ENCODE results near the gene PDE4B. TPM values are rescaled to one million over a fixed set of nuclear protein-coding genes. Genes with fewer than 3 reads are reported as not detected.

PDE4B gene
- total RNA-seq, 1 donor from 2014 or later: 0.57 TPM

DNA sequence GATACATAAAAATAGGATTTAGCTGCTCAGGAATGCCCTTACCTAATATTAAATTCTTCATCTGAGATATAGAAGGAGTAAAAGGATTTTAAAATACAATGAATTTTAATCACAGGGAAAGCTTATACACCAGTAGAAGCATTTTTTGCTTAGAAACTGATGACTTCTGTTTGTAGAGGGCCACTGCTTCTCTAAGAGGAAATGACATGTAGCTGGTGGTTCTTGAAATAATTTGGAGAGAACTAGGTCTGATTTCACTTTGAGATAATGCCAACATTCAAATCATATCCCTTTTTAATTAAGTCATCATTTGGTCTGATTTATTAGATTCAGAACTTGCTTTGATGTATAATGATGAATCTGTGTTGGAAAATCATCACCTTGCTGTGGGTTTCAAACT, 574.7 kb downstream of the PDE4B start:
- DNase-seq (ENCODE audit: low spot score): no peak
- no peaks in the 10 kb centered on the region for H3K9me3 Mint-ChIP-seq (ENCODE audit: low read depth)
- no peak overlapping the region for H3K4me3 Mint-ChIP-seq (ENCODE audit: unreplicated experiment)
- H3K36me3 Mint-ChIP-seq (ENCODE audit: low read depth): peaks cover 8% of the 10 kb centered on the region
- TF ChIP-seq, protein P1, sequence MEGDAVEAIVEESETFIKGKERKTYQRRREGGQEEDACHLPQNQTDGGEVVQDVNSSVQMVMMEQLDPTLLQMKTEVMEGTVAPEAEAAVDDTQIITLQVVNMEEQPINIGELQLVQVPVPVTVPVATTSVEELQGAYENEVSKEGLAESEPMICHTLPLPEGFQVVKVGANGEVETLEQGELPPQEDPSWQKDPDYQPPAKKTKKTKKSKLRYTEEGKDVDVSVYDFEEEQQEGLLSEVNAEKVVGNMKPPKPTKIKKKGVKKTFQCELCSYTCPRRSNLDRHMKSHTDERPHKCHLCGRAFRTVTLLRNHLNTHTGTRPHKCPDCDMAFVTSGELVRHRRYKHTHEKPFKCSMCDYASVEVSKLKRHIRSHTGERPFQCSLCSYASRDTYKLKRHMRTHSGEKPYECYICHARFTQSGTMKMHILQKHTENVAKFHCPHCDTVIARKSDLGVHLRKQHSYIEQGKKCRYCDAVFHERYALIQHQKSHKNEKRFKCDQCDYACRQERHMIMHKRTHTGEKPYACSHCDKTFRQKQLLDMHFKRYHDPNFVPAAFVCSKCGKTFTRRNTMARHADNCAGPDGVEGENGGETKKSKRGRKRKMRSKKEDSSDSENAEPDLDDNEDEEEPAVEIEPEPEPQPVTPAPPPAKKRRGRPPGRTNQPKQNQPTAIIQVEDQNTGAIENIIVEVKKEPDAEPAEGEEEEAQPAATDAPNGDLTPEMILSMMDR (IDR thresholded peaks at IDR 0.05): no peak
- no peaks in the 10 kb centered on the region for H3K27me3 Mint-ChIP-seq (ENCODE audit: low read depth)
- peaks cover 27% of the 10 kb centered on the region for H3K4me1 Mint-ChIP-seq (ENCODE audit: low read depth)
- no peak overlapping the region for H3K27ac Mint-ChIP-seq (ENCODE audit: unreplicated experiment)

DNA sequence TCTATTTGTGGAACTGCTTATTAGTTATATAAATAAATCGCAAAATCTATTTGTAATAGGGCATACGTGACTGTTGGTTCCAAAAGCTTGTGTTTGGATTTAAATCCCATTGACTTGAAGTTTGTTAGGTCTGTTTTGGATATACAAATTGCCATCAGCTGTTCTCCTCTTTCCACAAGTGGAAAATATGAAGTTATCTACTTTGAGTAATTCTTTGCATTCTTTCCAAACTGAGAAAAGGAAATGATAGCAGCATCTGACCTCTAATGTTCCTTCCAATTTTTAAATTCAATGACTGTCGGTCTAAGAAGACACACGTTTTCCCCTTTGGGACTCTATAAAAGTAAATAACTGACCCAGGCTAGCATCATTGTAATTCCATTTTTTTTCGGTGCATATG, 575.6 kb downstream of the PDE4B start:
- Mint-ChIP-seq H3K4me1 (ENCODE audit: low read depth) (peaks cover 28% of the 10 kb centered on the region), H3K9me3 (ENCODE audit: low read depth) (no peaks in the 10 kb centered on the region), H3K27ac (ENCODE audit: unreplicated experiment) (no peak overlapping the region), H3K27me3 (ENCODE audit: low read depth) (no peaks in the 10 kb centered on the region), H3K36me3 (ENCODE audit: low read depth) (peaks cover 8% of the 10 kb centered on the region), H3K4me3 (ENCODE audit: unreplicated experiment) (no peak overlapping the region)
- DNase-seq (ENCODE audit: low spot score): no peak
- TF ChIP-seq, protein P1 (IDR thresholded peaks at IDR 0.05): no peak

DNA sequence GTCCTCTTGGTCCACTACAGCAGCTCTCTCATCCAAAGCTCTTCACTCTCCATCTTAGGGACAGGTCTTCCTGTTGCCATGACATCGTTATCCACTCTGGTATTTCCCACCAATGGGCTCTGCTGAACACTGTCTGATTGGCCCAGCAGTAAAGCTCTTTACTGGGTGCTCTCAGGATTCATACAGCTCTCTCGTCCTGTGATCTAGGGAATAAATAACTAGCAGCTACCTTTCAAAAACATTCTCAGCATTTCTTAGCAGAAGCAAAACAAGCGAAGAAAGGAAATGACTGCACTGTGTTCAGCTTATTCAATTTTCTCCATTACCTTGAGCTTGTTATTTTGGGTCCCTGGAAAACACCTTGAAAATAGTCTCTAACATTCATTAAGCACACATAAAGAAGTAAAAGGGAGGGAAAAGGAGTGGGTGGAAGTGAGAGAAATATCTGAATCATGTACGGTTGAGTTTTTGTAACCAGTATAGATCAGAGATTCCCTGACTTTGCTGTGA, 577.8 kb downstream of the PDE4B start:
- Mint-ChIP-seq H3K4me3 (ENCODE audit: unreplicated experiment) (no peak overlapping the region), H3K27me3 (ENCODE audit: low read depth) (no peaks in the 10 kb centered on the region), H3K36me3 (ENCODE audit: low read depth) (peaks cover 8% of the 10 kb centered on the region), H3K9me3 (ENCODE audit: low read depth) (no peaks in the 10 kb centered on the region), H3K27ac (ENCODE audit: unreplicated experiment) (peak overlapping the region; percentile 77), H3K4me1 (ENCODE audit: low read depth) (peaks cover 34% of the 10 kb centered on the region)
- DNase-seq (ENCODE audit: low spot score): no peak
- TF ChIP-seq, protein P1 (IDR thresholded peaks at IDR 0.05): no peak

DNA sequence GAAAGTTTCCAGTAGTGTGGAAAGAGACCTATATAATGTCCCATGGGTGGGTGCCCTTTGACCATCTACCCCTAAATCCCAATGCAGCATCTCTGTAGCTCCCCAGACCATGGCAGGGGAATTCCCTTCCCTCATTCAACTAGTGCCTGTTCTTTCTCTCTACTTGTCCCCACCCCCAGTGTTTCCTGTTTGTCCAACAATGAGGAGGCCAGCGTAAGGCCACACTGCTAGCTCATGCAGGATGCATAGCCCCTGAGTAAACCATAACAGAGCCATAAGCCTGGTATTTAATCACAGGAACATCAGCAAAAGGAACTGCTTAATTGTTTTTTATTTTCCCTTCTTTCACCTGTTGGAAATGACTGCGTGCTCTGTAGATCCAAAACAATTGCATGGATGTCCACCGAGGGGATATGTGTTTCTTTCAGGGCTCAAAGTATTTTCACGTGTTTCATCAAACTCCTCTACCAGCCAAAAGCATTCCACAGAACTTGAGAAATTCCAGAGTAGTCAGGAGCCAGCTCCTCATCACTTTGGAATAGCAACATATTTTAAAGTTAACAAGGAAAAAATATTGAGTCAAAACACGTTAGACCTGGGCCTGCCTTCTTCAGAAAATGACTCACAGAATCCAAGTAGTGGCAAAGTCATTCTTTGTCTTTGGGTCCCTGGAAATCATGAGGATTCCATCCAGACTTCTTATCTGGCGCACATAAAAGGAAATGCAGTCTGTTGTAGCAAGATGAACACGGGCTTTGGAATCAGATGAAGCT, 578.7 kb downstream of the PDE4B start:
- TF ChIP-seq, protein P1 (IDR thresholded peaks at IDR 0.05): no peak
- Mint-ChIP-seq H3K27ac (ENCODE audit: unreplicated experiment) (peak overlapping the region; percentile 86), H3K4me1 (ENCODE audit: low read depth) (peaks cover 34% of the 10 kb centered on the region), H3K27me3 (ENCODE audit: low read depth) (no peaks in the 10 kb centered on the region), H3K4me3 (ENCODE audit: unreplicated experiment) (no peak overlapping the region), H3K36me3 (ENCODE audit: low read depth) (peaks cover 6% of the 10 kb centered on the region), H3K9me3 (ENCODE audit: low read depth) (no peaks in the 10 kb centered on the region)
- DNase-seq (ENCODE audit: low spot score): no peak

DNA sequence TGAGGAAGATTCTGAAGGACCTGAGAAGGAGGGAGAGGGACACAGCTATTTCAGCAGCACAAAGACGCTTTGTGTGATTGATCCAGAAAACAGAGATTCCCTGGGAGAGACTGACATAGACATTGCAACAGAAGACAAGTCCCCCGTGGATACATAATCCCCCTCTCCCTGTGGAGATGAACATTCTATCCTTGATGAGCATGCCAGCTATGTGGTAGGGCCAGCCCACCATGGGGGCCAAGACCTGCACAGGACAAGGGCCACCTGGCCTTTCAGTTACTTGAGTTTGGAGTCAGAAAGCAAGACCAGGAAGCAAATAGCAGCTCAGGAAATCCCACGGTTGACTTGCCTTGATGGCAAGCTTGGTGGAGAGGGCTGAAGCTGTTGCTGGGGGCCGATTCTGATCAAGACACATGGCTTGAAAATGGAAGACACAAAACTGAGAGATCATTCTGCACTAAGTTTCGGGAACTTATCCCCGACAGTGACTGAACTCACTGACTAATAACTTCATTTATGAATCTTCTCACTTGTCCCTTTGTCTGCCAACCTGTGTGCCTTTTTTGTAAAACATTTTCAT, 579.9 kb downstream of the PDE4B start:
- Mint-ChIP-seq H3K4me3 (ENCODE audit: unreplicated experiment) (no peak overlapping the region), H3K9me3 (ENCODE audit: low read depth) (no peaks in the 10 kb centered on the region), H3K27ac (ENCODE audit: unreplicated experiment) (no peak overlapping the region), H3K4me1 (ENCODE audit: low read depth) (peaks cover 34% of the 10 kb centered on the region), H3K36me3 (ENCODE audit: low read depth) (peaks cover 6% of the 10 kb centered on the region), H3K27me3 (ENCODE audit: low read depth) (no peaks in the 10 kb centered on the region)
- TF ChIP-seq, protein P1 (IDR thresholded peaks at IDR 0.05): no peak
- no peak for DNase-seq (ENCODE audit: low spot score)
